ENCODE data around the gene TMEM50A. TPM values are rescaled to one million over a fixed set of nuclear protein-coding genes. Genes with fewer than 3 reads are reported as not detected.

TMEM50A gene
- total RNA-seq, 2 donors from 2014 or later: 73.1 to 125 TPM

Other genes starting within 250 kb of the TMEM50A start
- 10 to 100 TPM; 27.0 to 32.7 TPM for gene SYF2, start 105.8 kb upstream of the TMEM50A start, total RNA-seq
- gene RSRP1, start 90.9 kb upstream of the TMEM50A start, total RNA-seq: 100 to 1,000 TPM; 117 to 171 TPM
- not detected for gene RHD, start 65.8 kb upstream of the TMEM50A start, total RNA-seq
- not detected for gene RHCE, start 82.5 kb downstream of the TMEM50A start, total RNA-seq
- gene MACO1, start 92.6 kb downstream of the TMEM50A start, total RNA-seq: 10 to 100 TPM; 15.8 to 18.8 TPM
- 1 to 10 TPM; 2.4 to 4.1 TPM for gene LDLRAP1, start 205.3 kb downstream of the TMEM50A start, total RNA-seq

Data from natural killer cell treated with Interleukin-12 subunit alpha and Interleukin-12 subunit beta and Interleukin-15 and Interleukin-18, amount 100 ng/mL, for 72 hours (primary cell).